ENCODE measurements around the gene CHM. TPM values are rescaled to one million over a fixed set of nuclear protein-coding genes. Genes with fewer than 3 reads are reported as not detected.

CHM gene
- total RNA-seq, 4 donors from 2014 or later: 6.2 to 23.2 (median 10.3) TPM

GRCh38 chrX:85815203-85815751, 232.1 kb downstream of the CHM start:
- no peak overlapping the region for H3K27ac ChIP-seq
- TF ChIP-seq CTCF (IDR thresholded peaks at IDR 0.05) (no peak), POLR2A (IDR thresholded peaks at IDR 0.05) (no peak)
- no peaks in the 10 kb centered on the region for H3K4me1 ChIP-seq
- H3K36me3 ChIP-seq: no peaks in the 10 kb centered on the region
- H3K27me3 ChIP-seq: no peaks in the 10 kb centered on the region
- no peak for DNase-seq
- H3K9me3 ChIP-seq: peaks cover 0 to 7% (median 0%) of the 10 kb centered on the region in 4 donors
- H3K4me3 ChIP-seq: no peak overlapping the region

Small RNAs within 50 kb of the gene (small RNA-seq; reads per million reads assigned to genes)
- gene AL022401.1 (0 reads per million in 2 donors), gene MIR361 (40.3 to 68.4 reads per million in 2 donors), gene NDUFA5P7 (0 reads per million in 2 donors), gene RF00019 (0 reads per million in 2 donors)

Other genes with a start within 250 kb of the CHM start
- gene DACH2, start 100.9 kb upstream of the CHM start, total RNA-seq: 1 to 10 TPM in 1 of 4 donors, not detected in 3; 5.0 TPM

Measured in Peyer's patch (tissue), 4 donors.